Neural crest cell (in vitro differentiated cells): ENCODE data around the gene GRIK3. TPM values are rescaled to one million over a fixed set of nuclear protein-coding genes. Genes with fewer than 3 reads are reported as not detected.

Experiments
- DNase-seq: peaks from one replicate; pipeline ENCODE4 v3.0.0; 2021; ENCODE audit warnings: low read depth, mixed read lengths, low spot score
- H3K27ac Mint-ChIP-seq: one replicate; pipeline ENCODE4 v1.8.0; 2021; ENCODE audit warnings: mild to moderate bottlenecking, mixed read lengths; ENCODE audit not compliant: unreplicated experiment
- H3K27me3 Mint-ChIP-seq: 2 replicates; pipeline ENCODE4 v1.8.0; 2021; ENCODE audit warnings: low read depth, mild to moderate bottlenecking, mixed read lengths
- H3K36me3 Mint-ChIP-seq: 2 replicates; pipeline ENCODE4 v1.8.0; 2021; ENCODE audit warnings: low read depth, mild to moderate bottlenecking, mixed read lengths
- H3K4me1 Mint-ChIP-seq: 2 replicates; pipeline ENCODE4 v1.8.0; 2021; ENCODE audit warnings: mixed read lengths
- H3K4me3 Mint-ChIP-seq: one replicate; pipeline ENCODE4 v1.8.0; 2021; ENCODE audit warnings: mild to moderate bottlenecking, mixed read lengths
- H3K9me3 Mint-ChIP-seq: 2 replicates; pipeline ENCODE4 v1.8.0; 2021; ENCODE audit warnings: mixed read lengths
- CTCF ChIP-seq: fragments of 200-600 bp; sonication (generic); conservative IDR thresholded peaks from 2 replicates; pipeline ENCODE4 v1.5.0; 2021; ENCODE audit warnings: antibody characterized with exemption, mild to moderate bottlenecking
- total RNA-seq: library from RNA; stranded (reverse); gene quantifications from 2 replicates; pipeline ENCODE4 v1.2.1, GENCODE V29; 2021

The GRIK3 gene
- total RNA-seq, 1 donor from 2014 or later, result 2.4 TPM

GRCh38 chr1:36807262-36807661, 227.1 kb downstream of the GRIK3 start:
- H3K9me3 Mint-ChIP-seq, result no peaks in the 10 kb centered on the region

GRCh38 chr1:36805979-36806640, 228.2 kb downstream of the GRIK3 start:
- TF ChIP-seq CTCF, result no peak
- Mint-ChIP-seq H3K27ac (no peak overlapping the region), H3K4me1 (no peaks in the 10 kb centered on the region), H3K9me3 (no peaks in the 10 kb centered on the region), H3K4me3 (no peak overlapping the region), H3K27me3 (peaks cover 11% of the 10 kb centered on the region), H3K36me3 (no peaks in the 10 kb centered on the region)
- DNase-seq, result no peak

More at GRCh38 chr1:36807262-36807661, 227.1 kb downstream of the GRIK3 start:
- Mint-ChIP-seq H3K27ac (no peak overlapping the region), H3K36me3 (no peaks in the 10 kb centered on the region), H3K27me3 (peaks cover 11% of the 10 kb centered on the region), H3K4me1 (no peaks in the 10 kb centered on the region), H3K4me3 (no peak overlapping the region)
- no peak for DNase-seq
- TF ChIP-seq CTCF, result no peak

- Mint-ChIP-seq H3K4me1 (no peaks in the 10 kb centered on the region), H3K27me3 (peaks cover 11% of the 10 kb centered on the region), H3K4me3 (no peak overlapping the region), H3K36me3 (no peaks in the 10 kb centered on the region), H3K27ac (no peak overlapping the region), H3K9me3 (no peaks in the 10 kb centered on the region)
- DNase-seq, result no peak
- no peak for TF ChIP-seq CTCF
These were observed 229.5 kb downstream of the GRIK3 start for GRCh38 chr1:36804669-36805314.

- H3K27me3 Mint-ChIP-seq, result peaks cover 6% of the 10 kb centered on the region
- no peak for TF ChIP-seq CTCF
- H3K4me1 Mint-ChIP-seq, result no peaks in the 10 kb centered on the region
- H3K27ac Mint-ChIP-seq, result no peak overlapping the region
- no peak overlapping the region for H3K4me3 Mint-ChIP-seq
- DNase-seq, result no peak
- H3K9me3 Mint-ChIP-seq, result no peaks in the 10 kb centered on the region
- H3K36me3 Mint-ChIP-seq, result no peaks in the 10 kb centered on the region
These were observed 230.3 kb downstream of the GRIK3 start for GRCh38 chr1:36803868-36804570.

- H3K27ac Mint-ChIP-seq, result no peak overlapping the region
- no peak overlapping the region for H3K4me3 Mint-ChIP-seq
- H3K27me3 Mint-ChIP-seq, result no peaks in the 10 kb centered on the region
- no peaks in the 10 kb centered on the region for H3K4me1 Mint-ChIP-seq
- no peaks in the 10 kb centered on the region for H3K36me3 Mint-ChIP-seq
- no peak for DNase-seq
- no peaks in the 10 kb centered on the region for H3K9me3 Mint-ChIP-seq
- TF ChIP-seq CTCF, result no peak
These were observed 232.3 kb downstream of the GRIK3 start for GRCh38 chr1:36802018-36802417.
